H1 (cell line): ENCODE results near the gene UNC93A. TPM values are rescaled to one million over a fixed set of nuclear protein-coding genes. Genes with fewer than 3 reads are reported as not detected.
"Not testable (repeated sequence)": the region's sequence is repeated elsewhere in the genome, so short reads cannot be mapped to it uniquely, and the experiment has no call there.

Experiments
- CTCF ChIA-PET: fragments of 300-600 bp; sonication (Branson Sonifier 250); formaldehyde crosslinking; loops from one replicate; lab custom pipeline; 2021; ENCODE audit not compliant: partially characterized antibody; lab: Charles Lee
- POLR2A ChIA-PET: fragments of 300-600 bp; sonication (Branson Sonifier 250); formaldehyde crosslinking; loops from one replicate; lab custom pipeline; 2021; ENCODE audit warnings: inconsistent platforms; ENCODE audit not compliant: partially characterized antibody; lab: Charles Lee
- DNase-seq, 2 experiments: peaks; one replicate each; pipeline versions ENCODE4 v3.0.0 to v3.0.0-alpha.2; 2010 to 2022; ENCODE audit warnings: low spot score in 2 of 2, low read depth in 1 of 2, mixed read lengths in 1 of 2
- FAIRE-seq: peaks from 2 replicates; lab custom pipeline; 2011; peaks lifted over from hg19 to GRCh38; lab: Jason Lieb, UNC
- H2AFZ ChIP-seq: 2 replicates; pipeline ENCODE4 v1.8.1; 2012; ENCODE audit warnings: low read length, inconsistent platforms
- H2AK5ac ChIP-seq: 2 replicates; pipeline ENCODE4 v1.6.1; 2013; ENCODE audit warnings: low read depth, low read length
- H2BK120ac ChIP-seq: replicated peaks from 2 replicates; pipeline ENCODE3; 2013; ENCODE audit warnings: low read depth, low read length, inconsistent platforms
- H2BK12ac ChIP-seq: 2 replicates; pipeline ENCODE4 v1.6.1; 2013; ENCODE audit warnings: low read depth, low read length
- H2BK15ac ChIP-seq: 2 replicates; pipeline ENCODE4 v1.6.1; 2013; ENCODE audit warnings: low read length
- H2BK20ac ChIP-seq: 2 replicates; pipeline ENCODE4 v1.6.1; 2013; ENCODE audit warnings: low read length
- H2BK5ac ChIP-seq: 2 replicates; pipeline ENCODE4 v1.6.1; 2013; ENCODE audit warnings: low read depth, low read length
- H3K14ac ChIP-seq: 2 replicates; pipeline ENCODE4 v1.6.1; 2013; ENCODE audit warnings: inconsistent platforms; ENCODE audit not compliant: insufficient read length
- H3K18ac ChIP-seq: 2 replicates; pipeline ENCODE4 v1.6.1; 2013; ENCODE audit warnings: low read length; ENCODE audit errors: extremely low read depth
- H3K23ac ChIP-seq: 2 replicates; pipeline ENCODE4 v1.6.1; 2013; ENCODE audit warnings: inconsistent platforms; ENCODE audit not compliant: insufficient read length
- H3K23me2 ChIP-seq: 2 replicates; pipeline ENCODE4 v1.6.1; 2013; ENCODE audit warnings: low read depth, low read length
- H3K27ac ChIP-seq: 2 replicates; pipeline ENCODE4 v1.6.1; 2011; ENCODE audit warnings: low read depth, low read length, inconsistent platforms
- H3K27me3 ChIP-seq, 4 experiments: replicated peaks in 1 of 4; 1 replicate in 1 of 4; 2 replicates in 3 of 4; pipeline versions ENCODE4 v1.6.1 to v1.8.1; 2011 to 2013; ENCODE audit warnings: low read length in 3 of 4, mild to moderate bottlenecking in 3 of 4, inconsistent platforms in 2 of 4, mixed read lengths in 2 of 4, moderate library complexity in 1 of 4; ENCODE audit not compliant: control insufficient read depth in 3 of 4, insufficient read depth in 3 of 4; ENCODE audit errors: extremely low read depth in 1 of 4
- H3K36me3 ChIP-seq, 4 experiments: 2 replicates each; pipeline versions ENCODE4 v1.6.1 to v1.8.1; 2011 to 2013; ENCODE audit warnings: mild to moderate bottlenecking in 4 of 4, low read length in 3 of 4, moderate library complexity in 2 of 4, control low read depth in 1 of 4, inconsistent platforms in 1 of 4; ENCODE audit not compliant: insufficient read depth in 4 of 4, control insufficient read depth in 2 of 4
- H3K4ac ChIP-seq: replicated peaks from 2 replicates; pipeline ENCODE3; 2013; ENCODE audit warnings: low read length, low read depth, mixed read lengths, inconsistent platforms; ENCODE audit not compliant: insufficient read length
- H3K4me1 ChIP-seq, 4 experiments: replicated peaks in 1 of 4; 1 replicate in 1 of 4; 2 replicates in 3 of 4; pipeline versions ENCODE4 v1.6.1 to v1.8.1; 2011 to 2013; ENCODE audit warnings: low read length in 3 of 4, inconsistent platforms in 2 of 4, mixed read lengths in 1 of 4; ENCODE audit not compliant: insufficient read depth in 4 of 4, control insufficient read depth in 3 of 4
- H3K4me2 ChIP-seq, 2 experiments: 2 replicates each; pipeline versions ENCODE4 v1.6.1 to v1.8.1; 2011 to 2013; ENCODE audit warnings: low read depth in 2 of 2, low read length in 2 of 2, control low read depth in 1 of 2, inconsistent platforms in 1 of 2, mild to moderate bottlenecking in 1 of 2; ENCODE audit not compliant: insufficient read depth in 1 of 2
- H3K4me3 ChIP-seq, 4 experiments: fragments of 200-600, 300-600 bp in 1 of 4; sonication (generic), shearing (Covaris generic), sonication (Bioruptor Twin) in 1 of 4; 2 replicates each; pipeline versions ENCODE4 v1.5.1 to v1.8.1; 2011 to 2016; ENCODE audit warnings: low read length in 4 of 4, low read depth in 3 of 4, control low read depth in 2 of 4, inconsistent platforms in 2 of 4, mild to moderate bottlenecking in 2 of 4, mixed read lengths in 1 of 4, moderate library complexity in 1 of 4; ENCODE audit not compliant: insufficient read depth in 2 of 4; ENCODE audit errors: extremely low read depth in 1 of 4
- H3K56ac ChIP-seq: replicated peaks from 2 replicates; pipeline ENCODE3; 2013; ENCODE audit warnings: low read depth, mild to moderate bottlenecking, mixed read lengths, low read length, inconsistent platforms; ENCODE audit not compliant: insufficient read length
- H3K79me1 ChIP-seq: 2 replicates; pipeline ENCODE4 v1.6.1; 2013; ENCODE audit warnings: low read depth, low read length, control low read depth
- H3K79me2 ChIP-seq, 2 experiments: 2 replicates each; pipeline versions ENCODE4 v1.6.1 to v1.8.1; 2012 to 2013; ENCODE audit warnings: low read length in 2 of 2, mild to moderate bottlenecking in 2 of 2, inconsistent platforms in 1 of 2; ENCODE audit not compliant: insufficient read depth in 2 of 2, control insufficient read depth in 1 of 2
- H3K9ac ChIP-seq, 4 experiments: replicated peaks in 1 of 4; 1 replicate in 1 of 4; 2 replicates in 3 of 4; pipeline versions ENCODE4 v1.6.1 to v1.8.1; 2011 to 2013; ENCODE audit warnings: low read depth in 3 of 4, low read length in 3 of 4, control low read depth in 2 of 4, mild to moderate bottlenecking in 2 of 4, moderate library complexity in 2 of 4, inconsistent platforms in 1 of 4; ENCODE audit errors: extremely low read depth in 1 of 4
- H3K9me3 ChIP-seq, 2 experiments: 2 replicates each; pipeline versions ENCODE4 v1.6.1 to v1.8.1; 2012 to 2013; ENCODE audit warnings: mild to moderate bottlenecking in 2 of 2, moderate library complexity in 2 of 2, control low read depth in 1 of 2, inconsistent platforms in 1 of 2, low read depth in 1 of 2, low read length in 1 of 2, mixed read lengths in 1 of 2; ENCODE audit not compliant: insufficient read depth in 2 of 2
- H4K20me1 ChIP-seq, 2 experiments: replicated peaks in 1 of 2; 2 replicates each; pipeline versions ENCODE3 to v1.8.1; 2011 to 2013; ENCODE audit warnings: inconsistent platforms in 2 of 2, low read length in 2 of 2, mild to moderate bottlenecking in 1 of 2; ENCODE audit not compliant: insufficient read depth in 2 of 2, control insufficient read depth in 1 of 2
- H4K5ac ChIP-seq: 2 replicates; pipeline ENCODE4 v1.6.1; 2013; ENCODE audit warnings: low read length, low read depth, mixed read lengths, inconsistent platforms; ENCODE audit not compliant: insufficient read length
- H4K8ac ChIP-seq: 2 replicates; pipeline ENCODE4 v1.8.0; 2013; ENCODE audit warnings: mild to moderate bottlenecking, moderate library complexity, low read length, inconsistent platforms; ENCODE audit not compliant: insufficient read depth; ENCODE audit errors: extremely low read depth
- H4K91ac ChIP-seq: replicated peaks from 2 replicates; pipeline ENCODE3; 2013; ENCODE audit warnings: low read length, mixed read lengths, inconsistent platforms; ENCODE audit not compliant: insufficient read length
- WGBS, 2 experiments: shearing (Covaris generic) in 1 of 2; methylation state at CpG; one replicate each; pipeline versions ENCODE4 v1.1.6 to v1.1.7; 2013 to 2015; ENCODE audit warnings: low lambda C conversion rate in 2 of 2, mixed read lengths in 2 of 2, inconsistent platforms in 1 of 2, low coverage in 1 of 2, missing lambda C conversion rate in 1 of 2; ENCODE audit not compliant: insufficient replicate concordance in 2 of 2, insufficient coverage in 1 of 2, insufficient read length in 1 of 2; ENCODE audit errors: extremely low coverage in 1 of 2, missing lambda C conversion rate in 1 of 2; 5-methylcytosine and 5-hydroxymethylcytosine counted together
- polyA plus RNA-seq, 7 experiments: library from polyadenylated mRNA; depleted of rRNA in 3 of 7; stranded (reverse) in 5 of 7; unstranded in 2 of 7; fragments of >200 nt in 5 of 7; fragments of 200-250 nt in 2 of 7; gene quantifications; 1 replicate in 5 of 7; 2 replicates in 1 of 7; 4 replicates in 1 of 7; pipeline versions ENCODE4 v1.2.1 to v1.2.3, GENCODE V29; 2011 to 2013; ENCODE audit warnings: missing spikeins in 2 of 7, mixed read lengths in 2 of 7
- total RNA-seq: library from RNA; stranded (reverse); fragmentation: NEBNext Ultra II Directional; extraction: Animal tissue kit (Norgen Biotek cat#: 25700); gene quantifications from 2 replicates; pipeline ENCODE4 v1.2.1, GENCODE V29; 2021

Gene UNC93A
- total and polyA plus RNA-seq, 2 of the 8 experiments (the other 6 are each of a cell fraction or from before 2014, with no cell fraction given): 0.39 TPM; not detected in 1

DNA sequence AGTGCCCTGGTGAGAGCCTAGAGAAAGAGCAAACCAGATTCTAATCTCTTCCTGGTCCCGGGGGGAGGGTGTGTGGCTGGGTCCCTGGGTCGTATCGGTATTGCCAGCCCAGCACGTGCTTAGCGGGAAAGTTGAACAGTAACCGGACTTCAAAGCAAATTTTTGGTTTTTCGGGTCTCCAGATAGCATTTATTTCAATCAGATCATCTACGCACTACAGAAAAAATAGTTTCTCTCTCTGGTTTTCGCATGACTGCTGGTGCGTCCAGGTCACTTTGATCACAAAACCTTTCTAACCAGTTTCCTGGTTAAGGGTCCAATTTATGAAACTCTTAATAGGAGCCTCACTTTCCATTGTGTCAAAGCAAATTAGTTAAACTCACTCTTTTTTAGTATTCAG is 27.7 kb downstream of the UNC93A start:
- 29% methylated on average over 3 of the region's 10 CpGs; no CpG with 5 or more reads in 1 of the 2 experiments for WGBS, 2 experiments
- not testable (repeated sequence) for FAIRE-seq

More for the DNA sequence above, 27.7 kb downstream of the UNC93A start:
- H2BK12ac ChIP-seq, CTCF ChIA-PET, DNase-seq, H2BK20ac ChIP-seq, H3K9me3 ChIP-seq, H4K91ac ChIP-seq, H3K18ac ChIP-seq, H2BK120ac ChIP-seq, POLR2A ChIA-PET, H4K8ac ChIP-seq, H3K56ac ChIP-seq, H2AK5ac ChIP-seq, H3K27me3 ChIP-seq, H3K36me3 ChIP-seq, H3K23ac ChIP-seq, H3K9ac ChIP-seq, H3K79me1 ChIP-seq, H2BK15ac ChIP-seq, H2BK5ac ChIP-seq, H4K20me1 ChIP-seq, H3K4ac ChIP-seq, H3K79me2 ChIP-seq, H3K4me2 ChIP-seq, H2AFZ ChIP-seq, H3K14ac ChIP-seq, H3K23me2 ChIP-seq, H3K27ac ChIP-seq, H4K5ac ChIP-seq, H3K4me3 ChIP-seq: not testable (repeated sequence)
- peaks cover 7 to 15% (median 12%) of the 10 kb centered on the region in 4 experiments for H3K4me1 ChIP-seq
